ENCODE data around the gene COL18A1. TPM values are rescaled to one million over a fixed set of nuclear protein-coding genes. Genes with fewer than 3 reads are reported as not detected.

Gene COL18A1
- total RNA-seq, 1 donor from 2014 or later = 9.5 TPM

DNA sequence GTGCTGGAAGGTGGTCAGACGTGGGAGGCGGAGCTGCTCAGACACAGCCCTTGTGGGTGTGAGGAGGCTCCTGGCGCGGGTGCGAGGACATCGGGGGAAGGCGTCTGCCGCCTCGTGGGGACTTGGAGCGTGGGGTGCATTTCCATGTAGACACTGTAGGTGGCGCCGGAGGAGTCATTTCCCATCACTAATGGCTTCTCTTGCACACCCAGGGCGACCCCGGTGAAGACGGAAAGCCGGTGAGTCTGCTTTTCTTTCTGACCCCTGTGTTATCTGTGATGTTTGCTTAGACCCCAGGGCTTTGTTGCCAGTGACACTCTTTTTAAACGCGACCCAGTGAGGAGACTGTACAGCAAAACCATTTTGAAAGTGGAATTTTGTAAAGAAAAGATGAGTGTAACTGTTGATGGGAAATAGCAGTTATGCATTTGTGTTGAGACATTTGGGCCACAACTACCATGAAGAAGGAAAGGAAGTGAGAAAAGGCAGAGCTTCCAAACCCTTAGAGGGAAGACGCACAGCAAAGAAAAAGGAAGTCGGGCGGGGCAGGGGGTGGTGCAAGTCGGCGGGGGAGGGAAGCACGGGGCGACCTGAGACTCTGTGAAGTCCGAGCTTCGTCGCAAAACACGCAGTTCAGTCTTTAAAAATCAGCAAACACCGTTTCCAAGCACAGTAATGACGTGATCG is 73.3 kb downstream of the COL18A1 start:
- Mint-ChIP-seq H3K27ac (ENCODE audit: unreplicated experiment) (peak overlapping the region; percentile 12), H3K36me3 (ENCODE audit: unreplicated experiment) (peaks cover 5% of the 10 kb centered on the region), H3K9me3 (ENCODE audit: unreplicated experiment) (peaks cover 9% of the 10 kb centered on the region), H3K27me3 (ENCODE audit: unreplicated experiment) (peaks cover 6% of the 10 kb centered on the region), H3K4me1 (ENCODE audit: low read depth, unreplicated experiment) (peaks cover 11% of the 10 kb centered on the region), H3K4me3 (ENCODE audit: unreplicated experiment) (peak overlapping the region; percentile 10)
- DNase-seq = peak; percentile 84
- TF ChIP-seq CTCF (IDR thresholded peaks at IDR 0.05; ENCODE audit: partially characterized antibody, unreplicated experiment) = peak; percentile 87

DNA sequence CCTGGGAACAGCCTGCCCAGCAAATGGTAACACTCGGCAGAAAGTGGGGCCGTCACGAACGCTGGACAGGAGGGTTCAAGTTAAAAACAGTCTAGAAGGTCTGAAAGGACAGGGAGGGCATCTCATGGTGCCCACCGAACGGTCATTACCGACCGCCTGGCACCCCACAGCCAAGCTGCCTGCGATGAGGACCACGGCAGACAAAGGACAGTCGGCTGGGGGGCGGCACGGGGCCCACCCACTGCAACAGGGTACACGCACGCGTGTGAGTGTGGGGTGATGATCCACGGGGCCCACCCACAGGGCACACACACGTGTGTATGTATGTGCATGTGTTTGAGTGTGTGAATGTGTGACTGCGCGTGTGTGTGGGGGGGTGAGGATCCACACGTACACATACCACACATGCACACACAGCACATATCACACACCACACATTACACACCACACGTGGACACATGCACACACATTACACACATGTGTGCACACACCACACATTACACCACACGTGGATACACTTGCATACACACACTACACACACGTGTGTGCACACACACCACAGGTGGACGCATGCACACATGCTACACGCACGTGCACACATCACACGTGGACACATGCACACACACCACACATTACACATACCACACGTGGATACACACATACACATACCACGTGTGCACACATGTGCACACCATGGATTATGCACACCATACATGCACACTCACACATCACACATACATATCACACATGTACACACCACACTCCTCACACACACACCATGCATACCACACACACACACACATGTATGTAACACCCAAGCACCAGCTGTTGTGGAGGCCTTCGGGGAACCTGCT is 74.1 kb downstream of the COL18A1 start:
- H3K4me1 Mint-ChIP-seq (ENCODE audit: low read depth, unreplicated experiment) = peaks cover 11% of the 10 kb centered on the region
- peaks cover 12% of the 10 kb centered on the region for H3K9me3 Mint-ChIP-seq (ENCODE audit: unreplicated experiment)
- peak overlapping the region; percentile 25 for H3K27ac Mint-ChIP-seq (ENCODE audit: unreplicated experiment)
- TF ChIP-seq CTCF (IDR thresholded peaks at IDR 0.05; ENCODE audit: partially characterized antibody, unreplicated experiment) = no peak
- H3K4me3 Mint-ChIP-seq (ENCODE audit: unreplicated experiment) = no peak overlapping the region
- DNase-seq = no peak
- peaks cover 5% of the 10 kb centered on the region for H3K36me3 Mint-ChIP-seq (ENCODE audit: unreplicated experiment)
- peaks cover 8% of the 10 kb centered on the region for H3K27me3 Mint-ChIP-seq (ENCODE audit: unreplicated experiment)

GRCh38 chr21:45479691-45480675 is 75.0 kb downstream of the COL18A1 start:
- TF ChIP-seq CTCF (IDR thresholded peaks at IDR 0.05; ENCODE audit: partially characterized antibody, unreplicated experiment) = no peak
- Mint-ChIP-seq H3K27me3 (ENCODE audit: unreplicated experiment) (peaks cover 13% of the 10 kb centered on the region), H3K36me3 (ENCODE audit: unreplicated experiment) (peaks cover 11% of the 10 kb centered on the region), H3K4me3 (ENCODE audit: unreplicated experiment) (no peak overlapping the region), H3K9me3 (ENCODE audit: unreplicated experiment) (peaks cover 13% of the 10 kb centered on the region), H3K27ac (ENCODE audit: unreplicated experiment) (no peak overlapping the region), H3K4me1 (ENCODE audit: low read depth, unreplicated experiment) (peaks cover 11% of the 10 kb centered on the region)
- DNase-seq = no peak

GRCh38 chr21:45480701-45481500 is 75.9 kb downstream of the COL18A1 start:
- no peak for TF ChIP-seq CTCF (IDR thresholded peaks at IDR 0.05; ENCODE audit: partially characterized antibody, unreplicated experiment)
- H3K36me3 Mint-ChIP-seq (ENCODE audit: unreplicated experiment) = peaks cover 11% of the 10 kb centered on the region
- H3K27ac Mint-ChIP-seq (ENCODE audit: unreplicated experiment) = no peak overlapping the region
- H3K4me1 Mint-ChIP-seq (ENCODE audit: low read depth, unreplicated experiment) = peaks cover 11% of the 10 kb centered on the region
- no peak for DNase-seq
- peaks cover 14% of the 10 kb centered on the region for H3K27me3 Mint-ChIP-seq (ENCODE audit: unreplicated experiment)
- H3K9me3 Mint-ChIP-seq (ENCODE audit: unreplicated experiment) = peaks cover 13% of the 10 kb centered on the region
- no peak overlapping the region for H3K4me3 Mint-ChIP-seq (ENCODE audit: unreplicated experiment)
